Spleen (tissue), 11 donors: ENCODE measurements around the gene TNFRSF12A. TPM values are rescaled to one million over a fixed set of nuclear protein-coding genes. Genes with fewer than 3 reads are reported as not detected.

Experiments used
- DNase-seq: peaks from one replicate; pipeline ENCODE4 v3.0.0-alpha.2; 2020
- H3K27ac ChIP-seq, 8 donors: fragments of 200-600 bp; sonication (generic) in 7 of 8; 1 replicate in 4 of 8; 2 replicates in 4 of 8; pipeline versions ENCODE4 v1.5.0 to v1.8.0; 2016 to 2021; ENCODE audit warnings: inconsistent platforms in 4 of 8, mild to moderate bottlenecking in 4 of 8, moderate library complexity in 1 of 8
- H3K27me3 ChIP-seq, 7 donors: fragments of 200-600 bp; sonication (generic) in 6 of 7; replicated peaks in 1 of 7; 1 replicate in 4 of 7; 2 replicates in 3 of 7; pipeline versions ENCODE4 v1.5.0 to v1.8.0; 2016 to 2021; ENCODE audit warnings: inconsistent platforms in 3 of 7, mild to moderate bottlenecking in 1 of 7
- H3K36me3 ChIP-seq, 6 donors: fragments of 200-600 bp; sonication (generic) in 5 of 6; 1 replicate in 4 of 6; 2 replicates in 2 of 6; pipeline versions ENCODE4 v1.5.0 to v1.8.0; 2016 to 2021; ENCODE audit warnings: inconsistent platforms in 2 of 6
- H3K4me1 ChIP-seq, 6 donors: fragments of 200-600 bp; sonication (generic) in 5 of 6; 1 replicate in 3 of 6; 2 replicates in 3 of 6; pipeline versions ENCODE4 v1.5.0 to v1.8.0; 2016 to 2021; ENCODE audit warnings: inconsistent platforms in 3 of 6
- H3K4me3 ChIP-seq, 8 donors: fragments of 200-600 bp; sonication (generic) in 7 of 8; 1 replicate in 4 of 8; 2 replicates in 4 of 8; pipeline versions ENCODE4 v1.5.0 to v1.8.0; 2016 to 2021; ENCODE audit warnings: inconsistent platforms in 4 of 8, mild to moderate bottlenecking in 4 of 8, moderate library complexity in 2 of 8
- H3K9me3 ChIP-seq, 8 donors: fragments of 200-600 bp; sonication (generic) in 7 of 8; 1 replicate in 4 of 8; 2 replicates in 4 of 8; pipeline versions ENCODE4 v1.5.0 to v1.8.0; 2016 to 2021; ENCODE audit warnings: inconsistent platforms in 4 of 8
- CTCF ChIP-seq, 11 experiments: fragments of 200-600 bp in 7 of 11; fragments of 450-650 bp in 4 of 11; sonication (generic) in 4 of 11; IDR thresholded peaks in 8 of 11; conservative IDR thresholded peaks in 3 of 11; 1 replicate in 7 of 11; 2 replicates in 4 of 11; pipeline versions ENCODE4 v1.4.0 to v1.8.0; 2016 to 2021; ENCODE audit warnings: antibody characterized with exemption in 11 of 11, inconsistent platforms in 4 of 11, mild to moderate bottlenecking in 1 of 11
- POLR2A ChIP-seq, 3 donors: fragments of 450-650 bp; IDR thresholded peaks; one replicate each; pipeline ENCODE4 v1.5.1; 2017; ENCODE audit warnings: antibody characterized with exemption in 3 of 3, mild to moderate bottlenecking in 1 of 3
- POLR2AphosphoS5 ChIP-seq, 3 donors: sonication (generic); formaldehyde crosslinking; IDR thresholded peaks; one replicate each; pipeline ENCODE4 v1.5.1; 2017; ENCODE audit warnings: antibody characterized with exemption in 3 of 3
- WGBS, 5 donors: extraction: QIAGEN DNeasy Blood & Tissue Kit in 3 of 5; methylation state at CpG; one replicate each; pipeline versions ENCODE4 v1.1.5 to v1.1.7; 2013 to 2018; 5-methylcytosine and 5-hydroxymethylcytosine counted together
- intact Hi-C: fragments of 100-400 bp; cut with DNase I; formaldehyde crosslinking; loops from one replicate; pipeline ENCODE4 v1.15.0; 2023; ENCODE audit warnings: low total_unique reads
- polyA plus RNA-seq, 3 donors: library from polyadenylated mRNA; stranded (reverse); fragments of 200-250 nt; gene quantifications; one replicate each; pipeline ENCODE4 v1.2.1, GENCODE V29; 2013
- total RNA-seq, 7 donors: library from RNA; depleted of rRNA in 3 of 7; stranded (reverse); fragments of >200 nt in 3 of 7; fragmentation: NEBNext Ultra II Directional in 4 of 7; extraction: Animal tissue kit (Norgen Biotek cat#: 25700) in 4 of 7; gene quantifications; one replicate each; pipeline versions ENCODE4 v1.1.0 to v1.2.1, GENCODE V29; 2016 to 2021
- donor health status: healthy with polysubstance abuse.
- donor health status: DM: no; HTN: no; CAD: no; lungs with moderate emphysema.
- donor health status: DM: no; HTN: no; CAD: no.
- donor health status: Bipolar disorder and iron deficiency.
- donor health status: healthy.
- donor health status: DM: no; HTN: no; CAD: no.
- donor health status: DM: yes; HTN: yes; CAD: no.

TNFRSF12A gene
- total and polyA plus RNA-seq, 10 donors, result 2.0 to 26.1 (median 8.0) TPM

GRCh38 chr16:2985462-2985861, 34.7 kb upstream of the TNFRSF12A start:
- intact Hi-C loops, result no loop called here
- Histone ChIP-seq H3K4me1 (peaks cover 16 to 51% (median 27%) of the 10 kb centered on the region in 6 donors), H3K27ac (no peak overlapping the region), H3K36me3 (no peaks in the 10 kb centered on the region), H3K9me3 (no peaks in the 10 kb centered on the region), H3K27me3 (peaks cover 0 to 48% (median 3%) of the 10 kb centered on the region in 7 donors), H3K4me3 (no peak overlapping the region)
- DNase-seq, result no peak
- TF ChIP-seq POLR2A (IDR thresholded peaks at IDR 0.05) (no peak), CTCF (IDR thresholded peaks at IDR 0.05 in 8 of 11, conservative IDR thresholded peaks at IDR 0.05 in 3 of 11) (no peak), POLR2AphosphoS5 (IDR thresholded peaks at IDR 0.05) (peak; percentile 45 to 72 (median 53))
- 79 to 88% (median 81%) methylated on average over 6 to 9 of the region's 9 CpGs for WGBS, 5 donors

- H3K36me3 ChIP-seq, result no peaks in the 10 kb centered on the region
- intact Hi-C loops, result no loop called here
- DNase-seq, result no peak
- WGBS, 5 donors, result 75 to 82% (median 78%) methylated on average over 10 to 15 of the region's 15 CpGs
- no peak overlapping the region for H3K27ac ChIP-seq
- no peak for TF ChIP-seq POLR2AphosphoS5 (IDR thresholded peaks at IDR 0.05)
- TF ChIP-seq POLR2A (IDR thresholded peaks at IDR 0.05), result no peak
- TF ChIP-seq CTCF (IDR thresholded peaks at IDR 0.05 in 8 of 11, conservative IDR thresholded peaks at IDR 0.05 in 3 of 11), result no peak
- peaks cover 13 to 47% (median 23%) of the 10 kb centered on the region in 6 donors for H3K4me1 ChIP-seq
- H3K4me3 ChIP-seq, result no peak overlapping the region
- no peaks in the 10 kb centered on the region for H3K9me3 ChIP-seq
- H3K27me3 ChIP-seq, result peaks cover 0 to 53% (median 3%) of the 10 kb centered on the region in 7 donors
Measured at GRCh38 chr16:2985893-2986355, 34.2 kb upstream of the TNFRSF12A start.

GRCh38 chr16:2986623-2987188, 33.5 kb upstream of the TNFRSF12A start:
- Histone ChIP-seq H3K4me3 (no peak overlapping the region), H3K27me3 (peaks cover 0 to 53% (median 3%) of the 10 kb centered on the region in 7 donors), H3K27ac (no peak overlapping the region), H3K9me3 (no peaks in the 10 kb centered on the region), H3K4me1 (peaks cover 8 to 39% (median 16%) of the 10 kb centered on the region in 6 donors), H3K36me3 (no peaks in the 10 kb centered on the region)
- TF ChIP-seq POLR2A (IDR thresholded peaks at IDR 0.05) (no peak), CTCF (IDR thresholded peaks at IDR 0.05 in 8 of 11, conservative IDR thresholded peaks at IDR 0.05 in 3 of 11) (no peak), POLR2AphosphoS5 (IDR thresholded peaks at IDR 0.05) (no peak)
- WGBS, 5 donors, result 65 to 78% (median 75%) methylated on average over 11 to 17 of the region's 17 CpGs
- intact Hi-C loops, result no loop called here
- no peak for DNase-seq

- WGBS, 5 donors, result 77 to 92% (median 90%) methylated on average over 7 to 9 of the region's 9 CpGs
- H3K4me3 ChIP-seq, result no peak overlapping the region
- H3K4me1 ChIP-seq, result peaks cover 8 to 36% (median 16%) of the 10 kb centered on the region in 6 donors
- no peak overlapping the region for H3K27ac ChIP-seq
- H3K9me3 ChIP-seq, result no peaks in the 10 kb centered on the region
- TF ChIP-seq CTCF (IDR thresholded peaks at IDR 0.05 in 8 of 11, conservative IDR thresholded peaks at IDR 0.05 in 3 of 11) (no peak), POLR2A (IDR thresholded peaks at IDR 0.05) (no peak), POLR2AphosphoS5 (IDR thresholded peaks at IDR 0.05) (no peak)
- H3K27me3 ChIP-seq, result peaks cover 0 to 53% (median 3%) of the 10 kb centered on the region in 7 donors
- intact Hi-C loops, result no loop called here
- no peak for DNase-seq
- H3K36me3 ChIP-seq, result no peaks in the 10 kb centered on the region
Measured at GRCh38 chr16:2987286-2987685, 32.9 kb upstream of the TNFRSF12A start.
